SK-N-SH (cell line): ENCODE results near the gene GLE1. TPM values are rescaled to one million over a fixed set of nuclear protein-coding genes. Genes with fewer than 3 reads are reported as not detected.

ENCODE experiments used
- CTCF ChIA-PET: fragments of 300-600, 350-600 bp; formaldehyde crosslinking; extraction: SDS; loops from one replicate; lab custom pipeline; 2021; lab: Yijun Ruan, JAX
- POLR2A ChIA-PET: fragments of 350-600 bp; sonication (Branson Sonifier 250); formaldehyde crosslinking; extraction: SDS; loops from one replicate; lab custom pipeline; 2020; ENCODE audit warnings: antibody characterized with exemption, inconsistent platforms; lab: Yijun Ruan, JAX
- DNase-seq: peaks from one replicate; pipeline ENCODE4 v3.0.0; 2012
- H2AFZ ChIP-seq: fragments of 200-600 bp; sonication (generic); 2 replicates; pipeline ENCODE4 v1.8.1; 2016; ENCODE audit warnings: antibody characterized with exemption, mild to moderate bottlenecking, low read depth
- H3F3A ChIP-seq: fragments of 200-600 bp; sonication (generic); replicated peaks from 2 replicates; pipeline ENCODE3; 2016; ENCODE audit warnings: antibody characterized with exemption, mild to moderate bottlenecking; ENCODE audit not compliant: insufficient read depth
- H3K27ac ChIP-seq, 2 experiments: fragments of 200-500 bp in 1 of 2; fragments of 200-600 bp in 1 of 2; sonication (Bioruptor generic) in 1 of 2; sonication (generic), shearing (Covaris generic) in 1 of 2; 2 replicates each; pipeline versions ENCODE4 v1.5.1 to v1.6.1; 2014 to 2016; ENCODE audit warnings: low read depth in 2 of 2, inconsistent platforms in 1 of 2, low read length in 1 of 2, mild to moderate bottlenecking in 1 of 2, mixed read lengths in 1 of 2
- H3K27me3 ChIP-seq: fragments of 200-600 bp; sonication (generic), shearing (Covaris generic); 2 replicates; pipeline ENCODE4 v1.6.1; 2016; ENCODE audit warnings: mixed run types; ENCODE audit not compliant: insufficient read depth
- H3K36me3 ChIP-seq, 2 experiments: fragments of 200-500 bp in 1 of 2; fragments of 200-600 bp in 1 of 2; sonication (Bioruptor generic) in 1 of 2; sonication (generic) in 1 of 2; replicated peaks in 1 of 2; 2 replicates each; pipeline versions ENCODE3 to v1.5.1; 2014 to 2016; ENCODE audit warnings: low read length in 1 of 2, mild to moderate bottlenecking in 1 of 2; ENCODE audit not compliant: insufficient read depth in 2 of 2, control insufficient read depth in 1 of 2
- H3K4me1 ChIP-seq, 2 experiments: fragments of 200-500 bp in 1 of 2; fragments of 200-600 bp in 1 of 2; sonication (Bioruptor generic) in 1 of 2; sonication (generic), shearing (Covaris generic) in 1 of 2; 2 replicates each; pipeline versions ENCODE4 v1.5.1 to v1.6.1; 2014 to 2016; ENCODE audit warnings: low read depth in 1 of 2, low read length in 1 of 2, mixed run types in 1 of 2; ENCODE audit not compliant: insufficient read depth in 2 of 2, control insufficient read depth in 1 of 2
- H3K4me2 ChIP-seq: fragments of 200-600 bp; sonication (generic), shearing (Covaris generic); 2 replicates; pipeline ENCODE4 v1.6.1; 2017; ENCODE audit warnings: mixed run types
- H3K4me3 ChIP-seq, 2 experiments: fragments of 200-500 bp in 1 of 2; fragments of 200-600 bp in 1 of 2; sonication (Bioruptor generic) in 1 of 2; sonication (generic), shearing (Covaris generic) in 1 of 2; 2 replicates each; pipeline versions ENCODE4 v1.5.1 to v1.8.1; 2014 to 2016; ENCODE audit warnings: low read depth in 2 of 2, inconsistent platforms in 1 of 2, low read length in 1 of 2, mild to moderate bottlenecking in 1 of 2, mixed read lengths in 1 of 2, moderate library complexity in 1 of 2
- H3K79me2 ChIP-seq: fragments of 200-600 bp; sonication (generic); 2 replicates; pipeline ENCODE4 v1.8.1; 2017; ENCODE audit warnings: mild to moderate bottlenecking; ENCODE audit not compliant: insufficient read depth
- H3K9ac ChIP-seq: fragments of 200-600 bp; sonication (generic); 2 replicates; pipeline ENCODE4 v1.6.1; 2017; ENCODE audit warnings: mixed run types
- H3K9me2 ChIP-seq: fragments of 200-600 bp; sonication (generic); 2 replicates; pipeline ENCODE4 v1.6.1; 2017; ENCODE audit warnings: mixed run types
- H3K9me3 ChIP-seq: fragments of 200-600 bp; sonication (generic); 2 replicates; pipeline ENCODE4 v1.6.1; 2017; ENCODE audit warnings: mixed run types, mild to moderate bottlenecking, moderate library complexity
- H4K20me1 ChIP-seq: fragments of 200-600 bp; sonication (generic); 2 replicates; pipeline ENCODE4 v1.6.1; 2017; ENCODE audit warnings: mild to moderate bottlenecking, mixed run types; ENCODE audit not compliant: insufficient read depth
- ELF1 ChIP-seq: IDR thresholded peaks from 2 replicates; pipeline ENCODE4 v1.4.0; 2012
- EZH2phosphoT487 ChIP-seq: fragments of 200-600 bp; sonication (generic); IDR thresholded peaks from 2 replicates; pipeline ENCODE4 v1.6.1; 2017; ENCODE audit warnings: low read depth, mixed run types, mild to moderate bottlenecking, antibody characterized with exemption, moderate library complexity, borderline replicate concordance
- FOSL2 ChIP-seq: IDR thresholded peaks from 2 replicates; pipeline ENCODE4 v1.4.0; 2012; ENCODE audit warnings: low read depth, mild to moderate bottlenecking, moderate library complexity, borderline replicate concordance
- FOXJ3 ChIP-seq: sonication (generic); formaldehyde crosslinking; IDR thresholded peaks from 2 replicates; pipeline ENCODE4 v1.5.1; 2020; ENCODE audit warnings: mild to moderate bottlenecking, missing genetic modification reagents
- MEF2A ChIP-seq: IDR thresholded peaks from 2 replicates; pipeline ENCODE4 v1.4.0; 2012; ENCODE audit warnings: low read depth, borderline replicate concordance
- MXI1 ChIP-seq: IDR thresholded peaks from 2 replicates; pipeline ENCODE4 v1.6.1; 2012; ENCODE audit warnings: mild to moderate bottlenecking, low read depth, low read length, improper control_type of control experiment
- PBX3 ChIP-seq: IDR thresholded peaks from 2 replicates; pipeline ENCODE4; 2012
- POLR2AphosphoS5 ChIP-seq: IDR thresholded peaks from 2 replicates; pipeline ENCODE4 v1.6.1; 2012; ENCODE audit warnings: low read depth, low read length
- RAD21 ChIP-seq: IDR thresholded peaks from 2 replicates; pipeline ENCODE4 v1.6.1; 2012; ENCODE audit warnings: mild to moderate bottlenecking, low read length
- RCOR1 ChIP-seq: fragments of 150-350 bp; IDR thresholded peaks from 2 replicates; pipeline ENCODE4 v1.6.1; 2017; ENCODE audit warnings: antibody characterized with exemption, low read length
- RFX5 ChIP-seq: IDR thresholded peaks from 2 replicates; pipeline ENCODE4 v1.6.1; 2012; ENCODE audit warnings: mild to moderate bottlenecking, improper control_type of control experiment, low read length
- SIN3A ChIP-seq: IDR thresholded peaks from 2 replicates; pipeline ENCODE4 v1.6.1; 2012; ENCODE audit warnings: low read depth, mild to moderate bottlenecking, low read length, moderate library complexity, borderline replicate concordance
- TAF1 ChIP-seq: IDR thresholded peaks from 2 replicates; pipeline ENCODE4 v1.6.1; 2012; ENCODE audit warnings: low read depth, mild to moderate bottlenecking, low read length, moderate library complexity, borderline replicate concordance
- YY1 ChIP-seq: IDR thresholded peaks from 2 replicates; pipeline ENCODE4 v1.4.0; 2012; ENCODE audit warnings: low read depth, mild to moderate bottlenecking
- WGBS: methylation state at CpG from one replicate; pipeline ENCODE4 v1.1.6; 2017; ENCODE audit warnings: low lambda C conversion rate; 5-methylcytosine and 5-hydroxymethylcytosine counted together
- polyA plus RNA-seq, 3 experiments: library from polyadenylated mRNA; depleted of rRNA; stranded (reverse); fragments of >200 nt; gene quantifications; 2 replicates each; pipeline ENCODE4 v1.2.3, GENCODE V29; 2012

GLE1 gene
- polyA plus RNA-seq, 1 of the 3 experiments (the other 2 are of a cell fraction) = 13.8 TPM

DNA sequence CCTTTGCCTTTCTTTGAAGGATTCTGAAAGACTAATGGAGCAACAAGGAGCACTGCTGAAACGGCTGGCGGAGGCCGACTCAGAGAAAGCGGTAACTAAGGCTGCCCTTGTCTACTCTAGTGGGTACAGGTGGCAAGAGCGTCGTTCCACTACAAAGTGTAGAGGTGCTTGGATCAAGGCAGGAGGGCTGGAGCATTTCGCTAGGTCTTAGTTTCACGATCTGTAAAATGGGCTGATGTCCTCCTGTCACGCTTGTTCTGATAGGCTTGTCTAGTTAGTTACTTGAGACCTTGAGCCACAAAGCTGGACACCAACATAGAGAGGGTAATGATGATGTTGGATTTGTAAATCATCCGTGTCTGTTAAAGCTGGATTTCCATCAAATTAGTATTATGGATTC, 23.0 kb upstream of the GLE1 start:
- Histone ChIP-seq H3K27ac (no peak overlapping the region), H3F3A (no peaks in the 10 kb centered on the region), H3K9me3 (no peaks in the 10 kb centered on the region), H3K9me2 (no peaks in the 10 kb centered on the region), H3K4me1 (no peaks in the 10 kb centered on the region), H3K4me3 (no peak overlapping the region), H3K9ac (no peak overlapping the region), H3K36me3 (peaks cover 40 to 51% of the 10 kb centered on the region in 2 experiments), H2AFZ (no peak overlapping the region), H3K79me2 (no peaks in the 10 kb centered on the region), H3K4me2 (no peak overlapping the region), H3K27me3 (no peaks in the 10 kb centered on the region), H4K20me1 (no peaks in the 10 kb centered on the region)
- ChIA-PET CTCF (interaction anchor here (0.8 to 2.9 kb wide), 2 partner anchors 43 to 119 kb away, joined by 4 to 11 read pairs; no protein-coding TSS in a partner anchor), POLR2A (interaction anchor here (0.6 kb wide), 1 partner anchor 251 kb away, joined by 5 read pairs; no protein-coding TSS in a partner anchor)
- WGBS = 98% methylated on average over 10 of the region's 10 CpGs
- DNase-seq = no peak
- TF ChIP-seq SIN3A (no peak), RAD21 (no peak), YY1 (no peak), MXI1 (no peak), EZH2phosphoT487 (no peak), MEF2A (no peak), RCOR1 (no peak), RFX5 (no peak), ELF1 (no peak), POLR2AphosphoS5 (no peak), PBX3 (no peak), FOSL2 (no peak), TAF1 (no peak)

DNA sequence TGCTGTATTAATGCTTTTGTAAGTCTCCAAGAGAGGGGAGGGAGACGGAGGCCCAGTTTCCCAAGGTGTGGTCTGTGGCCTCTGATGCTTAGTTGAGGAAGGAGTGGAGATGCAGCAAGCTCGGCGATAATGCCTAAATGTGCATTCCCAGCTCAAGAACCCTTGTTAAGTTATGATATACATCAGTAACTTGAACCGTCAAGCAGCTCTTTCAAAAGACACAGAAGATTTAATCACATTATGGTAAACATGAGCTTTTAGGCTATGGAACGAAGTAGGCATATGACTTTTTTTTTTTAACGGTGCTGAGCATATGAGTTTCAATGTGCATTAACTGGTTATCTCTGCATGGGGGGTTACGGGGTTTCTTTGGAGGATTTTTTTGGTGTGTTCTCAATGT, 22.3 kb upstream of the GLE1 start:
- H3F3A ChIP-seq = no peaks in the 10 kb centered on the region
- no peaks in the 10 kb centered on the region for H3K27me3 ChIP-seq
- POLR2A ChIA-PET = interaction anchor here (0.6 kb wide), 1 partner anchor 251 kb away, joined by 5 read pairs; no protein-coding TSS in a partner anchor
- H3K4me2 ChIP-seq = no peak overlapping the region
- H3K4me3 ChIP-seq = no peak overlapping the region
- H3K36me3 ChIP-seq = peaks cover 40 to 57% of the 10 kb centered on the region in 2 experiments
- no peak overlapping the region for H2AFZ ChIP-seq
- H3K9me2 ChIP-seq = no peaks in the 10 kb centered on the region
- CTCF ChIA-PET = interaction anchor here (0.8 to 2.9 kb wide), 2 partner anchors 44 to 120 kb away, joined by 4 to 11 read pairs; no protein-coding TSS in a partner anchor
- H3K27ac ChIP-seq = no peak overlapping the region
- H3K79me2 ChIP-seq = no peaks in the 10 kb centered on the region
- H4K20me1 ChIP-seq = no peaks in the 10 kb centered on the region
- H3K9me3 ChIP-seq = no peaks in the 10 kb centered on the region
- 98% methylated on average over 7 of the region's 7 CpGs for WGBS
- no peak for DNase-seq
- no peak for TF ChIP-seq FOXJ3 (CRISPR knock-in tag)
- H3K4me1 ChIP-seq = no peaks in the 10 kb centered on the region
- no peak overlapping the region for H3K9ac ChIP-seq
